KMS-11 (cell line): ENCODE measurements around the gene SYNDIG1.

Experiments
- H2AFZ ChIP-seq: fragments of 200-600 bp; sonication (generic); 2 replicates; pipeline ENCODE4 v1.6.1; 2016; ENCODE audit warnings: antibody characterized with exemption, mixed run types, low read depth
- H3K27ac ChIP-seq: fragments of 200-600 bp; sonication (generic); 2 replicates; pipeline ENCODE4 v1.6.1; 2016; ENCODE audit warnings: mild to moderate bottlenecking, mixed run types
- H3K27me3 ChIP-seq: fragments of 200-600 bp; sonication (generic); 2 replicates; pipeline ENCODE4 v1.6.1; 2017; ENCODE audit warnings: mild to moderate bottlenecking, low read depth, mixed run types, moderate library complexity; ENCODE audit not compliant: insufficient read depth
- H3K36me3 ChIP-seq: fragments of 200-600 bp; sonication (generic); 2 replicates; pipeline ENCODE4 v1.6.1; 2017; ENCODE audit warnings: mild to moderate bottlenecking, mixed run types; ENCODE audit not compliant: insufficient read depth
- H3K4me1 ChIP-seq: fragments of 200-600 bp; sonication (generic); 2 replicates; pipeline ENCODE4 v1.6.1; 2016; ENCODE audit warnings: mild to moderate bottlenecking, low read depth, mixed run types; ENCODE audit not compliant: poor library complexity, severe bottlenecking
- H3K4me2 ChIP-seq: fragments of 200-600 bp; sonication (generic); 2 replicates; pipeline ENCODE4 v1.7.0; 2016; ENCODE audit warnings: mild to moderate bottlenecking, mixed run types
- H3K4me3 ChIP-seq: fragments of 200-600 bp; sonication (generic); IDR thresholded peaks from 2 replicates; pipeline ENCODE4 v1.6.1; 2017; ENCODE audit warnings: low read depth, low read length, mixed read lengths; ENCODE audit not compliant: insufficient read depth
- H3K79me2 ChIP-seq: fragments of 200-600 bp; sonication (generic); 2 replicates; pipeline ENCODE4 v1.6.1; 2016; ENCODE audit warnings: low read depth, mixed run types; ENCODE audit not compliant: insufficient read depth
- H3K9ac ChIP-seq: fragments of 200-600 bp; sonication (generic); 2 replicates; pipeline ENCODE4 v1.6.1; 2016; ENCODE audit warnings: mild to moderate bottlenecking, mixed run types
- H4K20me1 ChIP-seq: fragments of 200-600 bp; sonication (generic); 2 replicates; pipeline ENCODE4 v1.6.1; 2016; ENCODE audit warnings: mild to moderate bottlenecking, mixed run types; ENCODE audit not compliant: insufficient read depth
- TF ChIP-seq, protein P1 (sequence below): fragments of 200-600 bp; sonication (generic); conservative IDR thresholded peaks from 2 replicates; pipeline ENCODE4 v1.6.1; 2017; ENCODE audit warnings: low read depth, mild to moderate bottlenecking, antibody characterized with exemption, low read length, moderate library complexity, mixed read lengths

Gene SYNDIG1

GRCh38 chr20:24627291-24627690 lies 157.9 kb downstream of the SYNDIG1 start:
- H3K4me2 ChIP-seq, result no peak overlapping the region

GRCh38 chr20:24627926-24628325 lies 158.5 kb downstream of the SYNDIG1 start:
- TF ChIP-seq, protein P1, sequence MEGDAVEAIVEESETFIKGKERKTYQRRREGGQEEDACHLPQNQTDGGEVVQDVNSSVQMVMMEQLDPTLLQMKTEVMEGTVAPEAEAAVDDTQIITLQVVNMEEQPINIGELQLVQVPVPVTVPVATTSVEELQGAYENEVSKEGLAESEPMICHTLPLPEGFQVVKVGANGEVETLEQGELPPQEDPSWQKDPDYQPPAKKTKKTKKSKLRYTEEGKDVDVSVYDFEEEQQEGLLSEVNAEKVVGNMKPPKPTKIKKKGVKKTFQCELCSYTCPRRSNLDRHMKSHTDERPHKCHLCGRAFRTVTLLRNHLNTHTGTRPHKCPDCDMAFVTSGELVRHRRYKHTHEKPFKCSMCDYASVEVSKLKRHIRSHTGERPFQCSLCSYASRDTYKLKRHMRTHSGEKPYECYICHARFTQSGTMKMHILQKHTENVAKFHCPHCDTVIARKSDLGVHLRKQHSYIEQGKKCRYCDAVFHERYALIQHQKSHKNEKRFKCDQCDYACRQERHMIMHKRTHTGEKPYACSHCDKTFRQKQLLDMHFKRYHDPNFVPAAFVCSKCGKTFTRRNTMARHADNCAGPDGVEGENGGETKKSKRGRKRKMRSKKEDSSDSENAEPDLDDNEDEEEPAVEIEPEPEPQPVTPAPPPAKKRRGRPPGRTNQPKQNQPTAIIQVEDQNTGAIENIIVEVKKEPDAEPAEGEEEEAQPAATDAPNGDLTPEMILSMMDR, result no peak
- no peaks in the 10 kb centered on the region for H4K20me1 ChIP-seq
- H3K4me1 ChIP-seq, result no peaks in the 10 kb centered on the region
- no peaks in the 10 kb centered on the region for H3K79me2 ChIP-seq
- H3K4me3 ChIP-seq, result no peak overlapping the region
- H3K4me2 ChIP-seq, result no peak overlapping the region
- H3K9ac ChIP-seq, result no peak overlapping the region
- no peaks in the 10 kb centered on the region for H3K36me3 ChIP-seq
- H3K27me3 ChIP-seq, result no peaks in the 10 kb centered on the region
- no peak overlapping the region for H2AFZ ChIP-seq
- H3K27ac ChIP-seq, result no peak overlapping the region

More at GRCh38 chr20:24627291-24627690, 157.9 kb downstream of the SYNDIG1 start:
- H4K20me1 ChIP-seq, result no peaks in the 10 kb centered on the region
- no peak overlapping the region for H2AFZ ChIP-seq
- no peaks in the 10 kb centered on the region for H3K4me1 ChIP-seq
- TF ChIP-seq, protein P1, result no peak
- H3K27ac ChIP-seq, result no peak overlapping the region
- H3K9ac ChIP-seq, result no peak overlapping the region
- no peak overlapping the region for H3K4me3 ChIP-seq
- H3K36me3 ChIP-seq, result no peaks in the 10 kb centered on the region
- H3K79me2 ChIP-seq, result no peaks in the 10 kb centered on the region
- H3K27me3 ChIP-seq, result no peaks in the 10 kb centered on the region

DNA sequence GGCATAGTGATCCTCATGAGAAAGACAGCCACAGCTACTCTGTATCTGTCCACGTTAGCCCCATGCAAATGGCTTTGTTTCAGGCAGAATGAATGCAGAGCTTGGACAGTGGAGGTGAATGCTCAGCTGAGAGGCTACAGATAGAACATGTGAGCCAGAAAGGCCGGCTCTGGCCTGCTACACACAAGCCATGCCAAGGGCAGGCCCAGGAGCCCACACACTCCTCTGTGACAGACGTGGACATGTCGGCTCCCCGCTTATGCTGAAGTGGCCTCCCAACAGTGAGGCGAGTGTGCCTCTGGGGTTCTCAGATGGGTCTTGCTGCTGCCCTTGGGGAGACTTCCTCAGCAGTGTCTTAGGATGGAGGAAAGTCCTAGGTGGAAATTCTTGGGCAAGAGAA lies 159.6 kb downstream of the SYNDIG1 start:
- Histone ChIP-seq H3K4me1 (no peaks in the 10 kb centered on the region), H3K9ac (no peak overlapping the region), H3K27ac (no peak overlapping the region), H3K79me2 (no peaks in the 10 kb centered on the region), H3K27me3 (no peaks in the 10 kb centered on the region), H3K4me2 (no peak overlapping the region), H2AFZ (no peak overlapping the region), H3K36me3 (no peaks in the 10 kb centered on the region), H4K20me1 (no peaks in the 10 kb centered on the region), H3K4me3 (no peak overlapping the region)
- TF ChIP-seq, protein P1, result no peak

DNA sequence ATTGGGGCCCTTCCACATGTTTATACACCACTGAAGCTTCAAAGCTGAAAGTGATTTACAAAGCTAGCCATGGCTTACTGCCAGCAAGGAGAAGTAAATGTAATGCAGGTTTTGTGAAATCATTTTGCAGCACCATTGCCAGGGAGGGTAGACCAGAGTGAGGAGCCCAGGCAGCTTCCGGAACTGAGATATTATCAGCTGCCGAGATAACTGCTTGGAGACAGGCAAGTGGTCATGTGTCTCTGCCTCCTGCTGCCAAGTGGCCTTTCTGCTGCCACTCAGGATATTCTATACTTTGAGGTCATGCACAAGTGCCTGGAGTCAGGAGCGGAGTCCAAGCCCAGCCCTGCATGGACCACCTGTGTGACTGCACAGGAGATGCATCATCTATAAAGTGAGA lies 160.2 kb downstream of the SYNDIG1 start:
- H3K27me3 ChIP-seq, result no peaks in the 10 kb centered on the region

More for the DNA sequence above, 160.2 kb downstream of the SYNDIG1 start:
- Histone ChIP-seq H3K9ac (no peak overlapping the region), H4K20me1 (no peaks in the 10 kb centered on the region), H3K4me3 (no peak overlapping the region), H3K4me1 (no peaks in the 10 kb centered on the region), H3K4me2 (no peak overlapping the region), H3K79me2 (no peaks in the 10 kb centered on the region), H3K27ac (no peak overlapping the region), H3K36me3 (no peaks in the 10 kb centered on the region), H2AFZ (no peak overlapping the region)
- TF ChIP-seq, protein P1, result no peak
